Sigmoid colon (tissue), 4 donors: Measurements from ENCODE around the gene SMOC2.

ENCODE experiments used
- CTCF ChIP-seq, 4 experiments: fragments of 450-650 bp in 3 of 4; fragments of 200-600 bp in 1 of 4; IDR thresholded peaks; one replicate each; pipeline ENCODE4 v1.5.1; 2016 to 2019; ENCODE audit warnings: antibody characterized with exemption in 4 of 4, mild to moderate bottlenecking in 3 of 4, moderate library complexity in 2 of 4
- EP300 ChIP-seq, 4 donors: sonication (generic); formaldehyde crosslinking; IDR thresholded peaks; one replicate each; pipeline ENCODE4 v1.6.1; 2017; ENCODE audit warnings: antibody characterized with exemption in 4 of 4
- POLR2A ChIP-seq, 2 donors: fragments of 450-650 bp; IDR thresholded peaks; one replicate each; pipeline ENCODE4 v1.6.1; 2016; ENCODE audit warnings: antibody characterized with exemption in 2 of 2, mild to moderate bottlenecking in 2 of 2, moderate library complexity in 2 of 2
- POLR2AphosphoS5 ChIP-seq, 4 donors: sonication (generic); formaldehyde crosslinking; IDR thresholded peaks; one replicate each; pipeline ENCODE4 v1.6.1; 2017; ENCODE audit warnings: antibody characterized with exemption in 4 of 4

- TF ChIP-seq CTCF (IDR thresholded peaks at IDR 0.05) = no peak
- TF ChIP-seq EP300 (IDR thresholded peaks at IDR 0.05) = no peak
- no peak for TF ChIP-seq POLR2AphosphoS5 (IDR thresholded peaks at IDR 0.05)
- TF ChIP-seq POLR2A (IDR thresholded peaks at IDR 0.05) = no peak
Measured at GRCh38 chr6:168692193-168692914, 251.4 kb downstream of the SMOC2 start.
